Epidermal melanocyte (primary cell): ENCODE results near the gene SEC16A.

Source experiments
- DNase-seq: peaks from one replicate; pipeline ENCODE4 v3.0.0; 2011; ENCODE audit warnings: low spot score; ENCODE audit not compliant: insufficient read length

Gene SEC16A

DNA sequence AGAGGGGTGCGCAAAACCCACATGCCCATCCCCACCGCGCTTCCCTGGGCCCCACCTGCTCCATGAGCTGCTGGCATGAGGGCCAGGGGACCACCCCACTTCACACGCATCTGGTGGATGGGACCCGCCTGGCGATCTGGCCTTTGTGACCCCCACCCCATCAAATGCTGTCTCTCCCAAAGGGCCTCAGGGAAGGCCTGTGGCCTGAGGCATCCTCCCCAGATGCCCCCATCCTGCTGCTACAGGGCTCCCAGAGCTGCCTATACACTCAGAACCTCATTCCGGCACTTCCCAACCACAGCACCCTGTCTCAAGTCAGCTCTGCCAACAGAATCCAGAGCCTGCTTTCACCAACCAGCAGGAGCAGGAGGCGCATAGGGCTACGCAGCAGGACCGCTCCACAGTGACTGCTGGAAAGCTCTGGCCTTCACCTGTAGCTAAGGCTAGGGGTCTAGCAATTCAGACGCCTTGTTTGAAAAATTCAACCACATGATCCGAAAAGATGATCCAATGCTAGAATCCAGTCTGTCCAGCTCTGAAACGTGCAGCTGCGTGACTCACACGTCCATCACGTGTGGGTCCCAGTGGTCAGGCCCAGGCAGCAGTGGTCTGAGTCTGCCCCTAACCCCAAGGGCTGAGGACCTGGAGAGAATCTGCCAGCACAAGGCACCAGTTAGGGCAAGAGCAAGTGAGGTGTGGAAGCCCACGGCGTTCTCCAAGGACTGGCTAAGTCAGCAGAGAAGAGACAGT lies 81.5 kb downstream of the SEC16A start:
- DNase-seq, result no peak

DNA sequence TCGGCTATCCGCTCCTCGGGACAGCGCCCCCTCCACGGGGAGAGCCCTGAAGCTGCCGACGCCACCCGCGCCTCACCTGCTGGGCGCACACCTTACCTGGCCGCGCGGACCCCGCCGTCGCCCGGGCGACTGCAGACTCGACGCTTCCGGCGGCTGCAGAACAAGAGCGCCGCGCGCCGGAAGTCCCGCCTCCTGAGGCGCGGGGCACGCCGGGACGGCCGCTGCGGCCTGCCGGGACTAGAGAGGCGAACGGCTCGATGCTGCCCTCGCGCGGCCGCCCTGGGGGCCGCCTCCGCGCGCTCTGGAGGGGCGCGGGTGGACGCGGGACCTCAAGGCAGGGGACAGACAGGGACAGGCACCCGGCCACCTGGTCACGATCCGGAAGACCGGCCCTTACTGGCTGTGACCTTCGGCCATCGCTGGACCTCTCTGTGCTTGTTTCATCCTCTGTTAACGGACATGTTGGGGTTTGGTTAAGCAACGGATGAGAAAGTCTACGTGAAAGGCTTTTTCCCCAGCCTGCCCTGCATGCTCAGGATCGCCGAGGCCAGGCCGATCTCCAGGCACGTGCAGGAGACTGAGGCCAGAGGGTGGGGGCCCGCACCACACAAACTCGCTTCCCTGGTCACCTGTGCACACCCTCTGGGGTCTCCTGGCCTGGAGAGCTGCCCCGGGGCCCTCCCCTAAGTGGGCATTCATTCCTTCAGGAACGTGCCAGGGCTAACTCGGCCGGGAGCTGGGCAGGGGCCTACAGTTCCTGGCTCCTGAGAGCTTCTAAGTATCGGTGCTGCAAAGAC lies 82.6 kb downstream of the SEC16A start, which contains the start of gene SNAPC4:
TSS of gene SNAPC4 (minus strand) at position 133 of the 797 bp plus-strand sequence. CDS start 1,742 bp downstream, outside the sequence.
- peak; percentile 94 for DNase-seq

GRCh38 chr9:136399176-136400037 lies 83.4 kb downstream of the SEC16A start:
- DNase-seq, result no peak

GRCh38 chr9:136398286-136398685 lies 84.6 kb downstream of the SEC16A start:
- DNase-seq, result no peak

GRCh38 chr9:136397643-136398042 lies 85.2 kb downstream of the SEC16A start:
- DNase-seq, result no peak

DNA sequence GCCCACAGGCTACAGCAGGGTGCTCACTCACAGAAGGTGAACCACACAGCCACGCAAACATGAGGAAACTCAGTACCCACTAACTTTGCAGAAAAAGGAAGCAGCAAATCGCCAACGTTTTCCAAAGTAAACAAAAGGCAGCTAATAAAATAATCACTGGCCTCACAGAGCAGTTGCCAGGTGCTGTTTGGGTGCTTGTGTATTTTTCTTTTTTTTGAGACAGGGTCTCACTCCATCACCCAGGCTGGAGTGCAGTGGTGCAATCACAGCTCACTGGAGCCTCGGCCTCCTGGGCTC lies 86.7 kb downstream of the SEC16A start:
- DNase-seq, result no peak

DNA sequence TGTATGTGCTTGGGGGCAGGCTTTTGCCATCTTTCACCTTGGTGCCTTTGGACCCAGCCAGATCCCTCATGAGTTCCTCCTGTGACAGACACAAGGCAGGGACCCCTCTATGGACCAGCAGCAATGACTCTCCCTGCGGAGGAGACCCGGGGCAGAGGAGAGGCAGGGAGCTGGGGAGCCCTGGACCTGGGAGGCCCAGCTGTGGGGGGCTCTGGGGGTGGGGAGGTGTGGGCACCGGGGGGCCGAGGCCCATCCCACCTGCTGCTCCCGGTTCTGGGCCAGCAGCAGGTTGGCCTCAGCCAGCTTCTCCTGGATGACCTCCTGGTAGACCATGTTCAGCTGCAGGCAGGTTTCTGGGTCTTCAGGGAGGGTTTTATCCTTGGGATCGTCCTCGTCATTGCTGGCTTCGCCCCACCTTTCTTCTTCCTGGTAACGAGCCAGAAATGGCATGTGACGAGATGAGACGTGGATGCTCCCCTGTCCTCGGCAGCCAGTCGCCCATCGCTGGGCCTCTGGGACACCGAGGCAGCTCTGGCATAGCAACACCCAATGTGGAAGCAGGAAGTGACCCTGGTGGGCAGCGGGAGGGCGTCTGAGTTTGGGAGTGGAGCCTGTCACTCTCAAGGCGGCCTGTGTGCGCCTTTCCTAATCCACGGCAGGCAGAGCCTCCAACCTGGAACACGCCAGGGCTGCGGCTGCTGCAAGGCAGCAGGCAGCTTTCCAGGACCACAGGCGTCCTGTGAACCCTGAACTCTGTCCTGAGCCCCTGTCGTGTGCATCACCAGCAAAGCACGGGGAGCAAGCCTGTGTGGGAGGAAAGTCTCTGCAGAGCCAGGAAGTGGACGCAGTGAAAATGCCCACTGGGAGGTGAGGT lies 87.3 kb downstream of the SEC16A start:
- DNase-seq, result no peak

DNA sequence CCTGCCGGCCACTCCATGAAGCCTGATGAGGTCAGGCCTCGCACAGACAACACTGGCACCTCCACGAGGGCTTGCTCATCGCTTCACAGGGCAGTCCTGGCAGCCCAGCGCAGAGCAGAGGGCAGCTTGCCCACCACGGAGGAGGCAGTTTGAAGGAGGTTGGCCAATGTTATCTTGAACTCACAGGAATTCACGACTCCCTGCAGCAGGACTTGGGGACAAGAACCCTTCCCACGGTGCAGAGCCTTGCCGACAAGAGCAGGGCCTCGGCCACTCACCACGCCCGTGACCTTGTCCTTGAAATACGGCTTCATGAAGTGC lies 87.9 kb downstream of the SEC16A start:
- no peak for DNase-seq

GRCh38 chr9:136394312-136395019 lies 88.4 kb downstream of the SEC16A start:
- DNase-seq, result no peak

GRCh38 chr9:136393531-136393930 lies 89.3 kb downstream of the SEC16A start:
- DNase-seq, result no peak

DNA sequence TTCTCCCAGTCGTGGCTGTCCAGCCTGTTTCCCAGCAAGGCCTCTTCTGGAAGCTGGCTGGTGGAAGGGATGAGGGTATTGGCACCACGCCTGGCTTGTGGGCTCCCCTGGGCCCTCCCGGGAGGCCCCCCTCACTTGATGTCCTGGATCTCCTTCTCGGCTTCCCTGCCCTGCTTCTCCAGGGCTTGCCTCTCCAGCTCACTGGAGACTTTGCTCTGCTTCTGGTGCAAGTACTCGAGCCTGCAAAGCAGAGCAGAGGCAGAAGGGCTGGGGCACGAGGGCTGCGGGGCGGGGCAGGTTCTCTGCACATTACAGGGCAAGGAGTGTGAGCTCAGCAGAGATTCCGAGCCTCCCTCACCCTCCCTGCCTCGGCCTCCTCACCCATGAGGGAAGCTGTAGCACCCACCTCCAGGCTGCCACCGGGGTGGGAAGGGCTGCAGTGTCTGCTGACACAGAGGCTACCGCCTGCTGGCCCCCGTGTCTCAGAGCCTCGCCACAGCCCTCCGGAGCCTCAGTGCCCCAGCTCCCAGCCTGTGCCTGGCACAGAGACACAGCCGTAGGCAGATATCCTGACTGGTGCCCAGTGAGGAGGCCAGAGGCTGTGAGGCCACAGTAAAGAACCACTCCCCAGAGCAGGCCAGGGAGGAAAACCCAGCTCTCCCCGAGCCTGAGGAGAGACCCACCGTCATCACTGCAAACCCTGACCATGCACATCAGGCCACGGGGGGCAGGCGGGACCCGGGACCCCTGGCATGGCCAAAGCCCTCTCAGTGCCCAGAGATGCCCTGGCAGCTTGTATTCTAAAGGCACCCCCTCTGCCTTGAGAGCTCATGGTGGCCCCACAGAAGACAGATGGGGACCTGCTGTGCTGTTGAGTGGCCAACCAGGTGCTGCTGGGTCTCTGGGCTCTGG lies 90.0 kb downstream of the SEC16A start:
- no peak for DNase-seq

- DNase-seq, result no peak
Observed at GRCh38 chr9:136391737-136392537, 90.9 kb downstream of the SEC16A start.
